Measurements from ENCODE around the gene POLDIP3. TPM values are rescaled to one million over a fixed set of nuclear protein-coding genes. Genes with fewer than 3 reads are reported as not detected.

Gene POLDIP3
- total and polyA plus RNA-seq, 2 of the 4 experiments (the other 2 are of a cell fraction): 33.9 to 43.6 TPM

DNA sequence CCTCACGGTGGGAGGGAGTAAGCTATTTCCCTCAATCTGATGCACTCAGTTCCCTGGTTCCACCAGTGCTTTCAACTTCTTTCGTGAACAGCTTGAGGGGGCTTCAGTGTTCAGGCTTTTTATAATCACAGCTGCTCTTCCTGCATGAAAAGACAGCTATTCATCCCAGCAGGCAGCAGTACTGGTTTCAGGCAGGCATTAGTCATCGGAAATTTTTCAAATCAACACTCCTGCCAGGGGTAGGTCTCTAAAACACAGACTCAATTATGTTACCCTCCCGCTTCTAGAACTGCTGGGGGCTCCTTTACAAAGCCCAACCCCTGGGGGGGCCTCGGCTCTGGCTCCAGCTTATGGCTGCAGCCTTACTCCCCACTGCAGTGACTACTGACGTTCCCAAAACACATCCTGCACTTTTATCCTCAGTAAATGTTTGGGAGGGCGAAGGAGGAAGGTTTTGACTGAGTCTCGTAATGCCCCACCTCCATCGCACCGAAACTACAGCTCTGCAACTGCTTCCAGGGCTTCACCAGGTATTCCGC, 5.8 kb downstream of the POLDIP3 start:
- peak overlapping the region; percentile 66 for H2BK5ac ChIP-seq (ENCODE audit: low read depth, low read length, poor library complexity, severe bottlenecking)
- no peak overlapping the region; the same call in 1 of the 2 replicates for H4K5ac ChIP-seq (ENCODE audit: low read depth, low read length)
- peaks cover 64% of the 10 kb centered on the region for H4K20me1 ChIP-seq (ENCODE audit: insufficient read depth, low read length)
- H3K18ac ChIP-seq (ENCODE audit: low read depth, low read length): peak overlapping the region; percentile 20; the same call in 1 of the 2 replicates
- no peak overlapping the region for H3K4me3 ChIP-seq (ENCODE audit: insufficient read depth, low read depth, low read length)
- H3K9me1 ChIP-seq (ENCODE audit: insufficient read depth, low read length): peaks cover 28% of the 10 kb centered on the region
- ChIA-PET CTCF (interaction anchor here (0.6 kb wide), 1 partner anchor 13 kb away, joined by 3 read pairs; no protein-coding TSS in a partner anchor), POLR2A (ENCODE audit: unreplicated experiment) (interaction anchor here (0.6 kb wide), 1 partner anchor 33 kb away, joined by 3 read pairs; no protein-coding TSS in a partner anchor)
- WGBS, 2 experiments (ENCODE audit: extremely low coverage in 2 of 2, insufficient read length in 1 of 2): 17% methylated on average over 1 of the region's 11 CpGs; no CpG with 5 or more reads in 1 of the 2 experiments
- peak overlapping the region; percentile 64; the same call in 1 of the 2 replicates for H3K56ac ChIP-seq (ENCODE audit: extremely low read depth, insufficient read depth, low read length)
- peak overlapping the region; percentile 35 for H4K91ac ChIP-seq (ENCODE audit: insufficient read depth, low read depth, low read length)
- dilution Hi-C loops (cut with HindIII; ENCODE audit: low sequenced_read_pairs, unreplicated experiment): no loop called here
- no peaks in the 10 kb centered on the region for H3K9me3 ChIP-seq (ENCODE audit: control insufficient read depth, insufficient read depth, low read length)
- peaks cover 10% of the 10 kb centered on the region for H3K36me3 ChIP-seq (ENCODE audit: control insufficient read depth, insufficient read depth, low read length)
- BruUV-seq (replicated peaks): no TSS peak
- H2AK5ac ChIP-seq (ENCODE audit: low read depth, low read length): peak overlapping the region; percentile 95
- no peak overlapping the region; the same call in 2 of the 3 replicates for H2BK15ac ChIP-seq (ENCODE audit: low read depth, low read length)
- peak overlapping the region; percentile 86 for H3K4ac ChIP-seq (ENCODE audit: low read depth, low read length)
- in situ Hi-C loops (cut with MboI; ENCODE audit: low sequenced_read_pairs): no loop called here
- H3K27ac ChIP-seq (ENCODE audit: insufficient read depth, low read length): peak overlapping the region; percentile 72
- H3K27me3 ChIP-seq (ENCODE audit: control insufficient read depth, insufficient read depth, low read length): no peaks in the 10 kb centered on the region
- ATAC-seq (ENCODE audit: low read depth) (peak; percentile 69), DNase-seq (peak; percentile 76)
- H3K79me1 ChIP-seq (ENCODE audit: low read depth in 1 of 2, low read length in 2 of 2): peaks cover 25 to 79% of the 10 kb centered on the region in 2 experiments; a peak in 3 of 4 replicates
- peak overlapping the region; percentile 75 for H2AK9ac ChIP-seq (replicated peaks; ENCODE audit: low read depth, low read length, poor library complexity)
- peak overlapping the region in 1 of 2 experiments; percentile 71; a peak in 2 of 4 replicates for H4K8ac ChIP-seq (ENCODE audit: low read depth in 2 of 2, low read length in 2 of 2)
- peak overlapping the region; percentile 76 for H3K14ac ChIP-seq (replicated peaks; ENCODE audit: low read depth, low read length)
- TF ChIP-seq FOS (IDR thresholded peaks at IDR 0.05; ENCODE audit: low read depth, low read length) (peak; percentile 48; the same call in 1 of the 2 replicates), NFE2L2 (IDR thresholded peaks at IDR 0.05; ENCODE audit: low read depth, low read length) (no peak)
- H3K4me2 ChIP-seq (ENCODE audit: low read depth, low read length): peak overlapping the region; percentile 76
- H3K4me1 ChIP-seq (ENCODE audit: control insufficient read depth, insufficient read depth, low read length): peaks cover 35% of the 10 kb centered on the region
- peak overlapping the region; percentile 58 for H2AFZ ChIP-seq (replicated peaks; ENCODE audit: low read length, poor library complexity)
- H3K9ac ChIP-seq (ENCODE audit: low read depth, low read length): peak overlapping the region; percentile 29
- H2BK20ac ChIP-seq (ENCODE audit: low read depth, low read length): peak overlapping the region; percentile 16; the same call in 1 of the 2 replicates
- H3K23ac ChIP-seq (ENCODE audit: low read depth, low read length): peak overlapping the region; percentile 96
- intact Hi-C loops (cut with micrococcal nuclease): no loop called here
- H2BK120ac ChIP-seq (ENCODE audit: low read depth, low read length): peak overlapping the region; percentile 33
